NB4 (cell line): ENCODE measurements around the gene EFCAB14.
"Not testable (repeated sequence)": the region's sequence is repeated elsewhere in the genome, so short reads cannot be mapped to it uniquely, and the experiment has no call there.

Source experiments
- CTCF ChIP-seq: IDR thresholded peaks from one replicate; pipeline ENCODE4 v1.5.1; 2012; ENCODE audit warnings: low read depth, low read length
- MYC ChIP-seq: IDR thresholded peaks from 2 replicates; pipeline ENCODE4 v1.6.1; 2011; ENCODE audit warnings: low read depth, low read length
- POLR2A ChIP-seq: IDR thresholded peaks from 2 replicates; pipeline ENCODE4 v1.6.1; 2011; ENCODE audit warnings: mild to moderate bottlenecking; ENCODE audit not compliant: insufficient read length; ENCODE audit errors: extremely low read depth
- TF ChIP-seq, protein P1 (sequence below): IDR thresholded peaks from 2 replicates; pipeline ENCODE4 v1.6.1; 2011; ENCODE audit warnings: low read depth, low read length

GRCh38 chr1:46660116-46660515 lies 58.8 kb downstream of the EFCAB14 start:
- not testable (repeated sequence) for TF ChIP-seq CTCF, POLR2A, MYC
- TF ChIP-seq, protein P1, sequence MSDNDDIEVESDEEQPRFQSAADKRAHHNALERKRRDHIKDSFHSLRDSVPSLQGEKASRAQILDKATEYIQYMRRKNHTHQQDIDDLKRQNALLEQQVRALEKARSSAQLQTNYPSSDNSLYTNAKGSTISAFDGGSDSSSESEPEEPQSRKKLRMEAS, result not testable (repeated sequence)
